Body of pancreas (tissue), 4 donors: Measurements from ENCODE around the gene PLXNA3. TPM values are rescaled to one million over a fixed set of nuclear protein-coding genes. Genes with fewer than 3 reads are reported as not detected.

ENCODE experiments used
- ATAC-seq: fragments of 150-250 bp; one replicate; pipeline ENCODE4 v1.9.1; 2016
- DNase-seq, 4 donors: peaks; one replicate each; pipeline ENCODE4 v3.0.0-alpha.2; 2019
- H3K27ac ChIP-seq, 4 donors: fragments of 200-600 bp; sonication (generic); 1 replicate in 3 of 4; 2 replicates in 1 of 4; pipeline versions ENCODE4 v1.5.1 to v1.6.1; 2016 to 2019; ENCODE audit warnings: mild to moderate bottlenecking in 1 of 4, mixed read lengths in 1 of 4, moderate library complexity in 1 of 4
- H3K27me3 ChIP-seq, 2 donors: fragments of 200-600 bp; sonication (generic); one replicate each; pipeline ENCODE4 v1.6.0; 2016; ENCODE audit warnings: mild to moderate bottlenecking in 1 of 2
- H3K36me3 ChIP-seq, 2 donors: fragments of 200-600 bp; sonication (generic); replicated peaks in 1 of 2; 2 replicates each; pipeline ENCODE4 v1.5.1; 2016; ENCODE audit warnings: low read depth in 2 of 2; ENCODE audit not compliant: insufficient read depth in 1 of 2
- H3K4me1 ChIP-seq: fragments of 200-600 bp; sonication (generic); one replicate; pipeline ENCODE4 v1.6.0; 2016
- H3K4me3 ChIP-seq, 2 donors: fragments of 200-600 bp; sonication (generic); 1 replicate in 1 of 2; 2 replicates in 1 of 2; pipeline ENCODE4 v1.5.1; 2016 to 2019
- H3K9me3 ChIP-seq, 3 donors: fragments of 200-600 bp; sonication (generic); 1 replicate in 2 of 3; 2 replicates in 1 of 3; pipeline ENCODE4 v1.5.1; 2016
- CTCF ChIP-seq, 7 experiments: fragments of 450-650 bp in 4 of 7; fragments of 200-600 bp in 3 of 7; sonication (generic) in 3 of 7; IDR thresholded peaks; one replicate each; pipeline ENCODE4 v1.5.1; 2016 to 2019; ENCODE audit warnings: antibody characterized with exemption in 7 of 7
- POLR2A ChIP-seq, 3 donors: fragments of 450-650 bp; IDR thresholded peaks; one replicate each; pipeline ENCODE4 v1.6.1; 2016; ENCODE audit warnings: antibody characterized with exemption in 3 of 3, mild to moderate bottlenecking in 2 of 3
- WGBS, 2 donors: methylation state at CpG; one replicate each; pipeline ENCODE4 v1.1.5; 2017; 5-methylcytosine and 5-hydroxymethylcytosine counted together
- intact Hi-C: fragments of 100-400 bp; cut with DNase I; formaldehyde crosslinking; loops from one replicate; pipeline ENCODE4 v1.15.1; 2023
- total RNA-seq, 2 donors: library from RNA; depleted of rRNA; stranded (reverse); fragments of >200 nt; gene quantifications; one replicate each; pipeline ENCODE4 v1.1.0, GENCODE V29; 2016

Gene PLXNA3
- total RNA-seq, 2 donors from 2014 or later, result 7.3 to 19.1 TPM

GRCh38 chrX:154478728-154479622, 20.9 kb downstream of the PLXNA3 start, which contains the start of gene LAGE3:
Gene LAGE3 (minus strand): TSS chrX:154479281. CDS start chrX:154478915, 366 bp downstream.
- Histone ChIP-seq H3K36me3 (no peaks in the 10 kb centered on the region), H3K9me3 (no peaks in the 10 kb centered on the region), H3K4me3 (no peak within 1 kb of the TSS), H3K27ac (peak within 1 kb of the TSS; percentile 51 to 90 (median 80)), H3K27me3 (no peaks in the 10 kb centered on the region), H3K4me1 (peaks cover 10% of the 10 kb centered on the region)
- 4 to 5% methylated on average over 19 to 61 of the region's 85 CpGs for WGBS, 2 donors
- intact Hi-C loops, result no loop called here
- TF ChIP-seq CTCF (IDR thresholded peaks at IDR 0.05) (no peak), POLR2A (IDR thresholded peaks at IDR 0.05) (peak; percentile 60 to 83 (median 67))
- ATAC-seq (peak; percentile 93), DNase-seq (peak; percentile 94 to 95 (median 95))

GRCh38 chrX:154481195-154481594, 23.1 kb downstream of the PLXNA3 start:
- TF ChIP-seq POLR2A (IDR thresholded peaks at IDR 0.05) (no peak), CTCF (IDR thresholded peaks at IDR 0.05) (no peak)
- WGBS, 2 donors, result 85 to 96% methylated on average over 4 to 5 of the region's 5 CpGs
- Histone ChIP-seq H3K27ac (no peak overlapping the region), H3K9me3 (no peaks in the 10 kb centered on the region), H3K27me3 (no peaks in the 10 kb centered on the region), H3K36me3 (no peaks in the 10 kb centered on the region), H3K4me3 (no peak overlapping the region), H3K4me1 (peaks cover 30% of the 10 kb centered on the region)
- ATAC-seq (no peak), DNase-seq (no peak)
- intact Hi-C loops, result no loop called here

GRCh38 chrX:154481911-154482601, 24.0 kb downstream of the PLXNA3 start:
- TF ChIP-seq CTCF (IDR thresholded peaks at IDR 0.05) (no peak), POLR2A (IDR thresholded peaks at IDR 0.05) (no peak)
- Histone ChIP-seq H3K27ac (no peak overlapping the region), H3K4me3 (no peak overlapping the region), H3K27me3 (no peaks in the 10 kb centered on the region), H3K9me3 (no peaks in the 10 kb centered on the region), H3K36me3 (no peaks in the 10 kb centered on the region), H3K4me1 (peaks cover 32% of the 10 kb centered on the region)
- DNase-seq (no peak), ATAC-seq (no peak)
- 76 to 88% methylated on average over 7 to 9 of the region's 14 CpGs for WGBS, 2 donors
- intact Hi-C loops, result no loop called here

- Histone ChIP-seq H3K27ac (no peak overlapping the region), H3K36me3 (no peaks in the 10 kb centered on the region), H3K4me1 (peaks cover 38% of the 10 kb centered on the region), H3K9me3 (no peaks in the 10 kb centered on the region), H3K27me3 (no peaks in the 10 kb centered on the region), H3K4me3 (no peak overlapping the region)
- 64% methylated on average over 7 of the region's 7 CpGs; no CpG with 5 or more reads in 1 of the 2 donors for WGBS, 2 donors
- no peak for DNase-seq
- intact Hi-C loops, result no loop called here
- no peak for ATAC-seq
- TF ChIP-seq POLR2A (IDR thresholded peaks at IDR 0.05) (no peak), CTCF (IDR thresholded peaks at IDR 0.05) (no peak)
Measured at GRCh38 chrX:154482786-154483185, 24.7 kb downstream of the PLXNA3 start.
